ENCODE measurements around the gene MPO.

MPO gene

DNA sequence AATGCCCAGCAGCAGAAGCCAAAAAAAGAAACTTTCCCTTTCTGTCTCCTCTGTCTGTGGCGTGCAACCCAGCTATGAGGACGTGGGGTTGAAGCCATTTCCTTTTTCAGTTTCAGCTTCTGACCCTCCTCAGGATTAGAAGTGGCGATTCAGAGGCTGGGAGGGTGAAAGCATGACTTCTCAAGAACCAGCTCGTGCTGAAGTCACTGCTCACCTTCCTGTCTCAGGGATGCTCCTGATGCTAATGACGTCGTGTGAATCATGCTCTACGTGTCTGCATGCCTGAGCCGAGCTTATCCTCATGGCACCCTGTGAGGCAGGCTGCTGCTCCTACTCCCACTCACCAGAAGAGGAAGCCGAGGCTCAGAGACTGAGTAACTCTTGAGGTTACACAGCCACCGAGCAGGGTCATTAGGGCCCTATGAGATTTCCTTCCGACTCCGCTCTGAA, 48.0 kb downstream of the MPO start:
- DNase-seq (ENCODE audit: low spot score) = peak; percentile 21

DNA sequence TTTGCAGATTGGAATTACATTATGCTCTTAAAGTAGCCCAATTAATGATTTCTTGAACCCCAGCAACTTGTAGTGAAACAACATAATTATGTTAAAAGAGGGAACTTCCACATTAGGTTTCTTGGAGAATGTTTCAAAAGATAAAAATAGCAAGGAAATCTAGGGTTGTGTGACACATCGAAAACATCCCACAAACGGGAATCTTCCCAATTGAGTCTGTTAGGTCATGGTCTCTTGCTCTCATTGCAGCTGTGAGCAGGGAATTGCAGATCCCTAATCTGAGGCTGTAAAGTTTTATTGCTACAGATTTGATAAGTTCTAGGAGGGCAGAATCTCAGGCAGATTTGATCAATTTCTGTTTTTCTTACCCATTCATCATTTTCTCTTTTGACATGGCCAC, 49.1 kb downstream of the MPO start:
- DNase-seq (ENCODE audit: low spot score) = no peak

DNA sequence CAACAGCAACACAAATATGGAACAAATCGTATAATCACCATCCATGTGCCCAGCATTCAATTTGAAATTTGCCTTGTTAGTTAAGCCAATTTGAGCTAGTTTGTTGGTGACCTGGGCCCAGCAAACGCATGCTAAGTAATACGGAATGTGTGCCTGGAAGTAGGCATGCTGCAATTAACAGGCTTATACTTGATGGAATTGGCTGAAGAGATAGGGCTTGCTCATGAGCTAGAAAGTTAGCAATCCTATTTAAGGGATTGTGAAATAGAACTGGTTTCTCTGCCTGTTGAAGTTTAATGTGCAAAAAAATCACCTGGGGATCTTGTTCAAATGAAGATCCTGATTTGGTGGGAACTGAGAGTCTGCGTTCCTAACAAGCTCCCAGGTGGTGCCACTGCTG, 50.9 kb downstream of the MPO start:
- DNase-seq (ENCODE audit: low spot score) = no peak

DNA sequence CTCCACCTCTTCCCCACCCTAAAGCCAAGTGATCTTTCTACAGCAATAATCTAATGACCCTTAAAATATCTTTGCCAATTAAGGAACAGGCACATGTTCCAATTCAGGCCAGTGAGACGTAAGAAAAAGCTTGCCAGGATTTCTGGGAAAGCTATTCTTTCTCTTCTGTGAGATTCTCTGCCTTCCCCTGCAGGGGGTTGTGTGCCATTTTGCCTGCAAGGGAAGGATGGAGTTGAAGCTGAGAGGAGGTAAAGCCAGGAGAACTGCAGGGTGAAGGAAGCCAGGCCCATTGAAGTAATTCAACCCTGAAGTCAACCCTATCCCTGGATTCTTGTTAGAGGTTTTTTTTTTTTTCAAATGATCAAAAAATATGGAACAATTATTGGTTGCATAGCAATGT, 51.4 kb downstream of the MPO start:
- no peak for DNase-seq (ENCODE audit: low spot score)

GRCh38 chr17:58228679-58229078, 52.1 kb downstream of the MPO start:
- no peak for DNase-seq (ENCODE audit: low spot score)

- DNase-seq (ENCODE audit: low spot score) = no peak
Measured at GRCh38 chr17:58227733-58228132, 53.0 kb downstream of the MPO start.

DNA sequence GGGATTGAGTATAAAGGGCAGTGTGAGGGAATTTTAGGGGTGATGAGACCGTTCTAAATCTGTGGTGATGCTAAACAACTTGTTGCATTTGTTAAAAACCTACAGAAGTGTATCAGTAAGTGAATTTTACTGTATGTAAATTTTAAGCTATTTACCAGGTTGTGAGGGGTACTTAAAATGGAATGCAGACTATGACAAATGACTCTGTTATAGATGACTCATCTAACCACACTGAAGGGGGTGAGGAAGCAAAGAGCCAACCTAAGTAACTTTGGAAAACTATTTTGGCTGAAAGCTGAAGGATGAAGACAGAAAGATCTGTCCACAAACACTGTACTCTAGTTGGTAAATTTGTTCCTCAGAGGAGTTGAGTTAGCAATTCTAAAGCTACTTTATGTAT, 56.4 kb downstream of the MPO start:
- DNase-seq (ENCODE audit: low spot score) = no peak
